Measurements from ENCODE around the gene IL10RB. TPM values are rescaled to one million over a fixed set of nuclear protein-coding genes. Genes with fewer than 3 reads are reported as not detected.

The IL10RB gene
- total RNA-seq, 4 donors from 2014 or later, result 16.9 to 31.0 (median 20.6) TPM

DNA sequence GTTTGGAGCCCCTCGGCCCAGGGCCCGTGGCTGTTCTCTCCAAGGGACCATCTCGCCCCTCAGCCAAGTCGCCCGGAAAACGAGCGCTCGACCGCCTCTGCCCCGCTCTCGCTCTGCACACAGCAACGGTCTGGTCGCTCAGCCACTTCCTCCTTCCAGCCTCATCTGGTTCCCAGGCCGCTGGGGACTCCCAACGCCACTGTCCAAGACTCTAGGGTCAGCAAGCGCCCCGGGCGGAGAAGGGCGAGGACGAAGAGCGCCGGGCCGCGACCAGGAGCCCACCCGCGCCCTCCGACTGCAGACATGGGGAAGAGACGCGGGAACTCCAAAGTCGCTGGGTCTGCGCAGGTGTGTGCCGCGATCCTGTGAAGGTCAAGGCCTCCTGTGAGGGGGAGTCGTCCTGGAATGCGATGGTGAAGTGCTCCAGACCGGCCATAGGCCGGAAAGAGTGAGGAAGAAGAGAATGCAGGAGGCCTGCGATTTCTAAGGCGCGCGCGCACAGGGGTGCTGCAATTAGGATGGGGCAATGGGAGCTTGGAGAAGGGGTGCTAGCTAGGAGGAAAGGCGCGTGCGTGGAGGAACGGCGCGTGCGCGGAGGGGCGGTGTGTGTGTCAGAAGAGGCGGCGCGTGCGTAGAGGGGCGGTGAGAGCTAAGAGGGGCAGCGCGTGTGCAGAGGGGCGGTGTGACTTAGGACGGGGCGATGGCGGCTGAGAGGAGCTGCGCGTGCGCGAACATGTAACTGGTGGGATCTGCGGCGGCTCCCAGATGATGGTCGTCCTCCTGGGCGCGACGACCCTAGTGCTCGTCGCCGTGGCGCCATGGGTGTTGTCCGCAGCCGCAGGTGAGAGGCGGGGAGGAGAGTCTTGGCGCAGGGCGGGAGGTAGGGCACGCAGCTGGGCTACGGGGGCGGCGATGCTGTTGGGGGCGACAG is 58.4 kb downstream of the IL10RB start, which contains the start of gene IFNAR1:
IFNAR1 (plus strand) TSS at position 680 of the 931 bp plus-strand sequence; CDS start at position 766, 86 bp downstream.
- WGBS, result under 1% methylated on average over 55 of the region's 86 CpGs

DNA sequence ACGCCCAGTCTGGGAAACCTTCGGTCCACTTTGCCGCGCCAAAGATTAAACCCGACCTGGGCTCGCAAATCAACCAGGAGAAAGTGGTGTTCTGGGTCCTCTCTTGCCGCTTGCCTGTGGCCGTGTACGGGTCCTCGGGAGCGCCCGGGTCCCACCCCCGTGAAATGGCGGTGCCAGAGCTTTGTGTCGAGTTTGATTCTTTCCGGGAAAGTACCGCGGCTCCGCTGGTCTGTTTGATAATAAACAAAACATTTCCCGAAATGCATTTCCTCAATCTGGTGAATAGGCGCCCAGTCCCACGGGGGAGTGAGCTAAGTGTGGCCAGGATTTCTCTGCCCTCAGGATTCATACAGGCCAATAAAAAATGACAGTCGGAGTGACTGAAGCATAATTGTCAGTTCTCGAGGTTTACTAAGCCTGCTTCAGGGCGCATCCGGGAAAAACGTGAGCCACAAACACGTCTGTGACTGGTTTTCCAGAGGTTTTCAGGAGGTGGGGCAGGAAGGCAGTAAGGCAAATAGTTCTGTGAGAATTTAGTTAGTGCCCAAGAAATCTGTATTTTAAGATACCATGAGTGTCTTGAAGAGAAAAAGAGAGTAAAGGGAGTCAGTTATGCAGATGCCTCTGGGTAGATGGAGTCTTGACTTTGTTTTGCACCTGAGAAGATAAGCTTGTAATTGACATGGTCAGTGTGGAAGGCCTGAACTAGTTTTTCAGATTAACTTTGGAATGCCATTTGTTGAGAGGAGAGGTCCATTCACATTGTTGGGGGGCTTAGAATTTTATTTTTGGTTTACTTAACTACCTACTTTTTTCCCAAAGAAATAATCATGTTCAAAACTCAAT is 59.3 kb downstream of the IL10RB start:
- intact Hi-C loops (cut with DNase I), result no loop called here

More for the DNA sequence above, 58.4 kb downstream of the IL10RB start, which contains the start of gene IFNAR1:
- Histone ChIP-seq H3K27ac (replicated peaks in 1 of 4) (peak within 1 kb of the TSS; percentile 94 to 98 (median 96)), H3K4me1 (peaks cover 27 to 37% (median 29%) of the 10 kb centered on the region in 4 donors), H3K27me3 (no peaks in the 10 kb centered on the region), H3K36me3 (no peaks in the 10 kb centered on the region), H3K9me3 (no peaks in the 10 kb centered on the region), H3K4me3 (peak within 1 kb of the TSS; percentile 76 to 99 (median 85))
- peak; percentile 100 for DNase-seq (ENCODE audit: extremely low spot score)
- intact Hi-C loops (cut with DNase I), result no loop called here
- no peak for TF ChIP-seq EP300 (IDR thresholded peaks at IDR 0.05)
- TF ChIP-seq POLR2A (IDR thresholded peaks at IDR 0.05; ENCODE audit: low read depth), result no peak
- TF ChIP-seq POLR2AphosphoS5 (IDR thresholded peaks at IDR 0.05), result peak; percentile 92 to 96
- TF ChIP-seq CTCF (IDR thresholded peaks at IDR 0.05), result peak in 1 of 3 experiments; percentile 14

GRCh38 chr21:33327326-33327725 is 61.2 kb downstream of the IL10RB start:
- WGBS, result 100% methylated on average over 3 of the region's 3 CpGs
- no peak overlapping the region for H3K4me3 ChIP-seq
- H3K27me3 ChIP-seq, result no peaks in the 10 kb centered on the region
- H3K4me1 ChIP-seq, result peaks cover 27 to 37% (median 30%) of the 10 kb centered on the region in 4 donors
- no peaks in the 10 kb centered on the region for H3K9me3 ChIP-seq
- intact Hi-C loops (cut with DNase I), result no loop called here
- peaks cover 0 to 14% (median 10%) of the 10 kb centered on the region in 4 donors for H3K36me3 ChIP-seq
- H3K27ac ChIP-seq (replicated peaks in 1 of 4), result no peak overlapping the region
- no peak for TF ChIP-seq CTCF (IDR thresholded peaks at IDR 0.05)
- TF ChIP-seq POLR2A (IDR thresholded peaks at IDR 0.05; ENCODE audit: low read depth), result no peak
- no peak for TF ChIP-seq POLR2AphosphoS5 (IDR thresholded peaks at IDR 0.05)
- no peak for TF ChIP-seq EP300 (IDR thresholded peaks at IDR 0.05)
- no peak for DNase-seq (ENCODE audit: extremely low spot score)

More for the DNA sequence above, 59.3 kb downstream of the IL10RB start:
- Histone ChIP-seq H3K9me3 (no peaks in the 10 kb centered on the region), H3K36me3 (no peaks in the 10 kb centered on the region), H3K4me1 (peaks cover 27 to 37% (median 30%) of the 10 kb centered on the region in 4 donors), H3K4me3 (peak overlapping the region; percentile 76 to 99 (median 85)), H3K27ac (replicated peaks in 1 of 4) (peak overlapping the region; percentile 94 to 98 (median 96)), H3K27me3 (no peaks in the 10 kb centered on the region)
- peak; percentile 94 for DNase-seq (ENCODE audit: extremely low spot score)
- TF ChIP-seq EP300 (IDR thresholded peaks at IDR 0.05) (peak; percentile 28), POLR2A (IDR thresholded peaks at IDR 0.05; ENCODE audit: low read depth) (no peak), POLR2AphosphoS5 (IDR thresholded peaks at IDR 0.05) (no peak), CTCF (IDR thresholded peaks at IDR 0.05) (no peak)
- under 1% methylated on average over 26 of the region's 28 CpGs for WGBS

DNA sequence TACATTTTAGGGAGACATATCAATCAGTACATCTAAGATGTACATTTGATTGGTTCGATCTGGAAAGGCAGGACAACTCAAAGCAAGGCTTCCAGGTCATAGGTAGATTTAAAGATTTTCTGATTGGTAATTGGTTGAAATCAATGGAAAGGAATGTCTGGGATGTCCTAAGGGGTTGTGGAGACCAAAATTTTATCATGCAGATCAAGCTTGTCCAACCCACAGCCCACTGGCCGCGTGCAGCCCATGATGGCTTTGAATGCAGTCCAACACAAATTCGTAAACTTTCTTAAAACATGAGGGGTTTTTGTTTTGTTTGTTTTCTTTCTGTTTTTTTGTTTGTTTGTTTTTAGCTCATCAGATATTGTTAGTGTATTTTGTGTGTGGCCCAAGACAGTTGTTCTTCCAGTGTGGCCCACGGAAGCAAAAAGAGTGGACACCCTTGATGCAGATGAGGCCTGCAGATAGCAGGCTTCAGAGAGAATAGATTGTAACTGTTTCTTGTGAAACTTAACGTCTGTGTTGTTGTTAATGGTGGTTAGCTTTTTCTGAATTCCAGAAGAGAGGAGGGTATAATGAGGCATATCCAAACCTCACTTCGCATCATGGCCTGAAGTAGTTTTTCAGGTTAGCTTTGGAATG is 61.7 kb downstream of the IL10RB start:
- intact Hi-C loops (cut with DNase I), result no loop called here
- WGBS, result 91% methylated on average over 7 of the region's 7 CpGs
- Histone ChIP-seq H3K27ac (replicated peaks in 1 of 4) (no peak overlapping the region), H3K4me1 (peaks cover 27 to 37% (median 30%) of the 10 kb centered on the region in 4 donors), H3K9me3 (peaks cover 0 to 2% (median under 1%) of the 10 kb centered on the region in 4 donors), H3K36me3 (peaks cover 0 to 14% (median 10%) of the 10 kb centered on the region in 4 donors), H3K4me3 (no peak overlapping the region), H3K27me3 (no peaks in the 10 kb centered on the region)
- no peak for DNase-seq (ENCODE audit: extremely low spot score)
- TF ChIP-seq CTCF (IDR thresholded peaks at IDR 0.05), result no peak
- no peak for TF ChIP-seq EP300 (IDR thresholded peaks at IDR 0.05)
- no peak for TF ChIP-seq POLR2AphosphoS5 (IDR thresholded peaks at IDR 0.05)
- TF ChIP-seq POLR2A (IDR thresholded peaks at IDR 0.05; ENCODE audit: low read depth), result no peak

All from esophagus muscularis mucosa (tissue), 4 donors.